PC-3 (cell line): ENCODE results near the gene RAD54L2. TPM values are rescaled to one million over a fixed set of nuclear protein-coding genes. Genes with fewer than 3 reads are reported as not detected.
"Not testable (repeated sequence)": the region's sequence is repeated elsewhere in the genome, so short reads cannot be mapped to it uniquely, and the experiment has no call there.

Experiments
- ATAC-seq: fragments of 200-7000 bp; cut with Tn5 transposase; 2 replicates; pipeline ENCODE4 v1.9.1; 2020; ENCODE audit warnings: mild to moderate bottlenecking, moderate library complexity
- BruUV-seq: library from RNA; stranded (reverse); fragments of 400-500 nt; replicated peaks from 2 replicates; lab custom pipeline; 2021; lab: Mats Ljungman, UMichigan
- CTCF ChIA-PET: fragments of 300-600 bp; sonication (Branson Sonifier 250); formaldehyde crosslinking; loops from one replicate; lab custom pipeline; 2022; ENCODE audit warnings: antibody characterized with exemption; lab: Charles Lee
- POLR2A ChIA-PET: fragments of 300-600 bp; sonication (Branson Sonifier 250); formaldehyde crosslinking; loops from one replicate; lab custom pipeline; 2022; ENCODE audit warnings: antibody characterized with exemption; ENCODE audit not compliant: unreplicated experiment; lab: Charles Lee
- DNase-seq: peaks from one replicate; pipeline ENCODE4 v3.0.0-alpha.2; 2015
- H2AFZ ChIP-seq: fragments of 300-600 bp; sonication (generic); 2 replicates; pipeline ENCODE4 v1.6.0; 2016; ENCODE audit warnings: antibody characterized with exemption, low read length
- H3F3A ChIP-seq: fragments of 300-600 bp; sonication (generic); one replicate; pipeline ENCODE4 v1.6.0; 2017; ENCODE audit warnings: antibody characterized with exemption, low read length, control low read depth, mild to moderate bottlenecking; ENCODE audit not compliant: unreplicated experiment
- H3K27ac ChIP-seq: fragments of 300-600 bp; sonication (generic); 2 replicates; pipeline ENCODE4 v1.5.1; 2016; ENCODE audit warnings: mild to moderate bottlenecking, low read length
- H3K27me3 ChIP-seq: fragments of 300-600 bp; sonication (generic); 2 replicates; pipeline ENCODE4 v1.6.1; 2016; ENCODE audit warnings: low read length, mixed read lengths
- H3K36me3 ChIP-seq: fragments of 300-600 bp; sonication (generic); 2 replicates; pipeline ENCODE4 v1.6.1; 2016; ENCODE audit warnings: low read depth, mixed run types, low read length, mixed read lengths
- H3K4me1 ChIP-seq: fragments of 300-600 bp; sonication (generic); 2 replicates; pipeline ENCODE4 v1.5.1; 2016; ENCODE audit warnings: low read length; ENCODE audit not compliant: insufficient read depth
- H3K4me2 ChIP-seq: fragments of 300-600 bp; sonication (generic); 2 replicates; pipeline ENCODE4 v1.6.0; 2016; ENCODE audit warnings: low read length
- H3K4me3 ChIP-seq: fragments of 300-600 bp; sonication (generic); 2 replicates; pipeline ENCODE4 v1.5.1; 2016; ENCODE audit warnings: mild to moderate bottlenecking, low read length, mixed read lengths
- H3K79me2 ChIP-seq: fragments of 300-600 bp; sonication (generic); 2 replicates; pipeline ENCODE4 v1.6.1; 2017; ENCODE audit warnings: low read length, mixed read lengths
- H3K9ac ChIP-seq: fragments of 300-600 bp; sonication (generic); 2 replicates; pipeline ENCODE4 v1.6.0; 2016; ENCODE audit warnings: mild to moderate bottlenecking, low read length
- H3K9me2 ChIP-seq: fragments of 300-600 bp; sonication (generic); replicated peaks from 2 replicates; pipeline ENCODE4 v1.6.1; 2016; ENCODE audit warnings: mixed run types, low read length, mixed read lengths
- H3K9me3 ChIP-seq: fragments of 300-600 bp; sonication (generic); 2 replicates; pipeline ENCODE4 v1.6.1; 2016; ENCODE audit warnings: low read length, mixed read lengths
- H4K20me1 ChIP-seq: fragments of 300-600 bp; sonication (generic); 2 replicates; pipeline ENCODE4 v1.6.1; 2016; ENCODE audit warnings: low read length, mixed read lengths
- EZH2 ChIP-seq: fragments of 300-600 bp; sonication (generic); IDR thresholded peaks from one replicate; pipeline ENCODE4 v1.6.1; 2017; ENCODE audit warnings: antibody characterized with exemption, mild to moderate bottlenecking, low read length; ENCODE audit not compliant: unreplicated experiment
- EZH2phosphoT487 ChIP-seq: fragments of 300-600 bp; sonication (generic); IDR thresholded peaks from 2 replicates; pipeline ENCODE4 v1.6.1; 2018; ENCODE audit warnings: mild to moderate bottlenecking, antibody characterized with exemption, low read length, borderline replicate concordance
- intact Hi-C: fragments of 100-400 bp; cut with micrococcal nuclease; formaldehyde crosslinking; loops from 2 replicates; pipeline ENCODE4 v1.9.0; 2023
- total RNA-seq: library from RNA; depleted of rRNA; stranded (reverse); fragments of >200 nt; gene quantifications from 2 replicates; pipeline ENCODE4 v1.2.3, GENCODE V29; 2014
- TF ChIP-seq, protein P1 (sequence below): fragments of 300-600 bp; sonication (generic); conservative IDR thresholded peaks from 2 replicates; pipeline ENCODE4 v1.5.1; 2017; ENCODE audit warnings: antibody characterized with exemption, low read depth, mild to moderate bottlenecking, low read length

Gene RAD54L2
- total RNA-seq, 1 experiment from 2014 or later, result 17.7 TPM

DNA sequence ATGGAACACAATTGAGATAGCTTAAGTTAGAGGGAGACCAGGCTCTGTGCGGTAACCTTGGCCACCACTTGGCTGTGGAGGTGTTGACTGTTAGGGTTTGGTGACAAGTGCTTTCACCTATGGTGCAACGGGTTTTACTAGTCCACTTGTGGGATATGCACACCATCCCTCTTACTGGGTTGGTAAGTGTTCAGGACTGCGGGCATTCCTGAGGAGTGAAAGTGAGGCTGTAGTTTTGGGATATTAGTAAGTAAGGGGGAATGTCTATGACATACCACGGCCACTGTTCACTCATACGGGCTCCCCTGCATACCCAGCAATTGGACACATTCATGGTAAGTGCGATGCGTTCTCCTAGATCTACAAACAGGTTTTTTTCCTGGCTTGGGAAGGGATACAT lies 8.0 kb upstream of the RAD54L2 start:
- Histone ChIP-seq H4K20me1 (no peaks in the 10 kb centered on the region), H3K27me3 (peaks cover 11% of the 10 kb centered on the region), H3K4me1 (no peaks in the 10 kb centered on the region), H3K27ac (no peak overlapping the region), H3K9me2 (no peaks in the 10 kb centered on the region), H3F3A (no peaks in the 10 kb centered on the region), H2AFZ (no peak overlapping the region), H3K36me3 (no peaks in the 10 kb centered on the region), H3K79me2 (no peaks in the 10 kb centered on the region), H3K4me2 (no peak overlapping the region), H3K9me3 (no peaks in the 10 kb centered on the region), H3K4me3 (no peak overlapping the region), H3K9ac (no peak overlapping the region)
- CTCF ChIA-PET, result no interaction called here
- ATAC-seq (no peak), DNase-seq (peak; percentile 5)
- TF ChIP-seq, protein P1, sequence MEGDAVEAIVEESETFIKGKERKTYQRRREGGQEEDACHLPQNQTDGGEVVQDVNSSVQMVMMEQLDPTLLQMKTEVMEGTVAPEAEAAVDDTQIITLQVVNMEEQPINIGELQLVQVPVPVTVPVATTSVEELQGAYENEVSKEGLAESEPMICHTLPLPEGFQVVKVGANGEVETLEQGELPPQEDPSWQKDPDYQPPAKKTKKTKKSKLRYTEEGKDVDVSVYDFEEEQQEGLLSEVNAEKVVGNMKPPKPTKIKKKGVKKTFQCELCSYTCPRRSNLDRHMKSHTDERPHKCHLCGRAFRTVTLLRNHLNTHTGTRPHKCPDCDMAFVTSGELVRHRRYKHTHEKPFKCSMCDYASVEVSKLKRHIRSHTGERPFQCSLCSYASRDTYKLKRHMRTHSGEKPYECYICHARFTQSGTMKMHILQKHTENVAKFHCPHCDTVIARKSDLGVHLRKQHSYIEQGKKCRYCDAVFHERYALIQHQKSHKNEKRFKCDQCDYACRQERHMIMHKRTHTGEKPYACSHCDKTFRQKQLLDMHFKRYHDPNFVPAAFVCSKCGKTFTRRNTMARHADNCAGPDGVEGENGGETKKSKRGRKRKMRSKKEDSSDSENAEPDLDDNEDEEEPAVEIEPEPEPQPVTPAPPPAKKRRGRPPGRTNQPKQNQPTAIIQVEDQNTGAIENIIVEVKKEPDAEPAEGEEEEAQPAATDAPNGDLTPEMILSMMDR, result no peak
- no peak for TF ChIP-seq EZH2
- no peak for TF ChIP-seq EZH2phosphoT487
- intact Hi-C loops, result no loop called here
- BruUV-seq, result no TSS peak
- POLR2A ChIA-PET, result no interaction called here

DNA sequence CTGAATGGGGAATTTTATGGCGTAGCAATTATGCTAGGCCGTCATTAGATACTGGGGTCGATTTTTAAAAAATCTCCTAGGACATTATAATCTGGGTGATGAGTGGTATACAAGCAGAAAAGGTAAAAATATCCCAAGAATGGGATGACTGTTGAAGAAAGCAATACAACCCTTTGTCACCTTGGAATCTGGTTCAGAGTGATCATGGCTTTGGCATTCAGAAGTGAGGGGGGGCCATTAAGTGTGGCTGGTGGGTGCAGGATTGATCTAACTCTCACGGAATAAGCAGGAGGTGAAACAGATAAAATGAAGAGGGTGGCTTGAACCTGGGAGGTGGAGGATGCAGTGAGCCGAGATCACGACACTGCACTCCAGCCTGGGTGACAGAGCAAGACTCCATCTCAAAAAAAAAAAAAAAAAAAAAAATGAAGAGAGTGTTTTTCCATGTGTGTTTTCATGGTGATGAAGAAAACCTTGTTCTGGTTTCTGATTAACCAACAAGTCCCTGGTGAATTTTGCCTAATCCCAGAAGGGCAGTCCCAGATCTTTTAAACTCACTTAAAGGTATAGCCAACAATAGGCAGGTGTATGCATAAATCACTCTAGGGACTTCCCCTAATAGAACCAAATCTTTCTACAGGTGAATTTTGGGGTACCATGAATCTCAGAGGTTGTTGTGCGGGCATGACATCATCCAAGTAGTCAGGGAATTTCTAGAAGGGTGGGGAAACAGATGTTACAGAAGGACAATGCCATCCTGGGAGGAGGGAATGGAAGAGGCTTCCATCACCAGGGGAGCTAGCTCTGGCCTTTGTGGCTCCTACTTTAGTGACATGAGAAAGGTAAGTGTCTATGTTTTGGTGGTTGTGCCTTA lies 3.1 kb upstream of the RAD54L2 start:
- Histone ChIP-seq H3K27me3 (no peaks in the 10 kb centered on the region), H3K9ac (no peak overlapping the region), H3K79me2 (peaks cover 25% of the 10 kb centered on the region), H3K4me3 (no peak overlapping the region), H3K9me2 (no peaks in the 10 kb centered on the region), H4K20me1 (peaks cover 5% of the 10 kb centered on the region; the same call in 1 of the 2 replicates), H3K27ac (no peak overlapping the region), H3K9me3 (no peaks in the 10 kb centered on the region), H3K36me3 (no peaks in the 10 kb centered on the region), H3K4me1 (peaks cover 12% of the 10 kb centered on the region), H3K4me2 (no peak overlapping the region), H3F3A (no peaks in the 10 kb centered on the region), H2AFZ (no peak overlapping the region)
- no TSS peak for BruUV-seq
- DNase-seq, result no peak
- TF ChIP-seq, protein P1, result no peak
- TF ChIP-seq EZH2phosphoT487, result no peak
- no peak for ATAC-seq
- intact Hi-C loops, result no loop called here
- CTCF ChIA-PET, result interaction anchor here (0.8 kb wide), 1 partner anchor 33 kb away, joined by 3 read pairs; no protein-coding TSS in a partner anchor
- POLR2A ChIA-PET, result no interaction called here

DNA sequence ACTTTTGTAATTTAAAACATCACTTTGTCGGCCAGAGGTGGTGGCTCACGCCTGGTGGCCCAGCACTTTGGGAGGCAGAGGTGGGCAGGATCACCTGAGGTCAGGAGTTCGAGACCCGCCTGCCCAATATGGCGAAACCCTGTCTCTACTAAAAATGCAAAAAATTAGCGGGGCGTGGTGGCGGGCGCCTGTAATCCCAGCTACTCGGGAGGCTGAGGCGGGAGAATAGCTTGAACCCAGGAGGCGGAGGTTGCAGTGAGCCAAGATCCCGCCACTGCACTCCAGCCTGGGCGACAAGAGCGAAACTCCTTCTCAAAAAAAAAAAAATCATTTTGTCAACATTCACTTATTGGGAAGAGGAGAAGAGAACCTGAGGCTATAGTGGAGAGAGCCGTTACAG lies 888 bp upstream of the RAD54L2 start:
- Histone ChIP-seq H2AFZ (peak overlapping the region; percentile 99), H3K9ac (peak overlapping the region; percentile 97), H3K4me3 (peak overlapping the region; percentile 85), H3K79me2 (peaks cover 43% of the 10 kb centered on the region), H3K4me1 (peaks cover 14% of the 10 kb centered on the region), H3K4me2 (peak overlapping the region; percentile 96)
- not testable (repeated sequence) for H3K9me3 ChIP-seq, H3K9me2 ChIP-seq, H4K20me1 ChIP-seq, DNase-seq, H3K27me3 ChIP-seq, BruUV-seq, H3K27ac ChIP-seq, ATAC-seq, H3F3A ChIP-seq, H3K36me3 ChIP-seq
- POLR2A ChIA-PET, result interaction anchor here (0.6 to 1.2 kb wide), 3 partner anchors 38 to 202 kb away, joined by 3 to 42 read pairs (median 6); partner anchors contain the start of gene DCAF1
- intact Hi-C loops, result loop anchor here (1.0 kb wide), 1 partner anchor 35 kb away; no protein-coding TSS in a partner anchor
- CTCF ChIA-PET, result interaction anchor here (0.8 kb wide), 1 partner anchor 36 kb away, joined by 3 read pairs; no protein-coding TSS in a partner anchor
